H1 (cell line): ENCODE results near the gene EFHC1. TPM values are rescaled to one million over a fixed set of nuclear protein-coding genes. Genes with fewer than 3 reads are reported as not detected.

ENCODE experiments used
- CTCF ChIA-PET: fragments of 300-600 bp; sonication (Branson Sonifier 250); formaldehyde crosslinking; loops from one replicate; lab custom pipeline; 2021; ENCODE audit not compliant: partially characterized antibody; lab: Charles Lee
- POLR2A ChIA-PET: fragments of 300-600 bp; sonication (Branson Sonifier 250); formaldehyde crosslinking; loops from one replicate; lab custom pipeline; 2021; ENCODE audit warnings: inconsistent platforms; ENCODE audit not compliant: partially characterized antibody; lab: Charles Lee
- DNase-seq, 2 experiments: peaks; one replicate each; pipeline versions ENCODE4 v3.0.0 to v3.0.0-alpha.2; 2010 to 2022; ENCODE audit warnings: low spot score in 2 of 2, low read depth in 1 of 2, mixed read lengths in 1 of 2
- FAIRE-seq: peaks from 2 replicates; lab custom pipeline; 2011; peaks lifted over from hg19 to GRCh38; lab: Jason Lieb, UNC
- H2AFZ ChIP-seq: 2 replicates; pipeline ENCODE4 v1.8.1; 2012; ENCODE audit warnings: low read length, inconsistent platforms
- H2AK5ac ChIP-seq: 2 replicates; pipeline ENCODE4 v1.6.1; 2013; ENCODE audit warnings: low read depth, low read length
- H2BK120ac ChIP-seq: replicated peaks from 2 replicates; pipeline ENCODE3; 2013; ENCODE audit warnings: low read depth, low read length, inconsistent platforms
- H2BK12ac ChIP-seq: 2 replicates; pipeline ENCODE4 v1.6.1; 2013; ENCODE audit warnings: low read depth, low read length
- H2BK15ac ChIP-seq: 2 replicates; pipeline ENCODE4 v1.6.1; 2013; ENCODE audit warnings: low read length
- H2BK20ac ChIP-seq: 2 replicates; pipeline ENCODE4 v1.6.1; 2013; ENCODE audit warnings: low read length
- H2BK5ac ChIP-seq: 2 replicates; pipeline ENCODE4 v1.6.1; 2013; ENCODE audit warnings: low read depth, low read length
- H3K14ac ChIP-seq: 2 replicates; pipeline ENCODE4 v1.6.1; 2013; ENCODE audit warnings: inconsistent platforms; ENCODE audit not compliant: insufficient read length
- H3K18ac ChIP-seq: 2 replicates; pipeline ENCODE4 v1.6.1; 2013; ENCODE audit warnings: low read length; ENCODE audit errors: extremely low read depth
- H3K23ac ChIP-seq: 2 replicates; pipeline ENCODE4 v1.6.1; 2013; ENCODE audit warnings: inconsistent platforms; ENCODE audit not compliant: insufficient read length
- H3K23me2 ChIP-seq: 2 replicates; pipeline ENCODE4 v1.6.1; 2013; ENCODE audit warnings: low read depth, low read length
- H3K27ac ChIP-seq: 2 replicates; pipeline ENCODE4 v1.6.1; 2011; ENCODE audit warnings: low read depth, low read length, inconsistent platforms
- H3K27me3 ChIP-seq, 4 experiments: replicated peaks in 1 of 4; 1 replicate in 1 of 4; 2 replicates in 3 of 4; pipeline versions ENCODE4 v1.6.1 to v1.8.1; 2011 to 2013; ENCODE audit warnings: low read length in 3 of 4, mild to moderate bottlenecking in 3 of 4, inconsistent platforms in 2 of 4, mixed read lengths in 2 of 4, moderate library complexity in 1 of 4; ENCODE audit not compliant: control insufficient read depth in 3 of 4, insufficient read depth in 3 of 4; ENCODE audit errors: extremely low read depth in 1 of 4
- H3K36me3 ChIP-seq, 4 experiments: 2 replicates each; pipeline versions ENCODE4 v1.6.1 to v1.8.1; 2011 to 2013; ENCODE audit warnings: mild to moderate bottlenecking in 4 of 4, low read length in 3 of 4, moderate library complexity in 2 of 4, control low read depth in 1 of 4, inconsistent platforms in 1 of 4; ENCODE audit not compliant: insufficient read depth in 4 of 4, control insufficient read depth in 2 of 4
- H3K4ac ChIP-seq: replicated peaks from 2 replicates; pipeline ENCODE3; 2013; ENCODE audit warnings: low read length, low read depth, mixed read lengths, inconsistent platforms; ENCODE audit not compliant: insufficient read length
- H3K4me1 ChIP-seq, 4 experiments: replicated peaks in 1 of 4; 1 replicate in 1 of 4; 2 replicates in 3 of 4; pipeline versions ENCODE4 v1.6.1 to v1.8.1; 2011 to 2013; ENCODE audit warnings: low read length in 3 of 4, inconsistent platforms in 2 of 4, mixed read lengths in 1 of 4; ENCODE audit not compliant: insufficient read depth in 4 of 4, control insufficient read depth in 3 of 4
- H3K4me2 ChIP-seq, 2 experiments: 2 replicates each; pipeline versions ENCODE4 v1.6.1 to v1.8.1; 2011 to 2013; ENCODE audit warnings: low read depth in 2 of 2, low read length in 2 of 2, control low read depth in 1 of 2, inconsistent platforms in 1 of 2, mild to moderate bottlenecking in 1 of 2; ENCODE audit not compliant: insufficient read depth in 1 of 2
- H3K4me3 ChIP-seq, 4 experiments: fragments of 200-600, 300-600 bp in 1 of 4; sonication (generic), shearing (Covaris generic), sonication (Bioruptor Twin) in 1 of 4; 2 replicates each; pipeline versions ENCODE4 v1.5.1 to v1.8.1; 2011 to 2016; ENCODE audit warnings: low read length in 4 of 4, low read depth in 3 of 4, control low read depth in 2 of 4, inconsistent platforms in 2 of 4, mild to moderate bottlenecking in 2 of 4, mixed read lengths in 1 of 4, moderate library complexity in 1 of 4; ENCODE audit not compliant: insufficient read depth in 2 of 4; ENCODE audit errors: extremely low read depth in 1 of 4
- H3K56ac ChIP-seq: replicated peaks from 2 replicates; pipeline ENCODE3; 2013; ENCODE audit warnings: low read depth, mild to moderate bottlenecking, mixed read lengths, low read length, inconsistent platforms; ENCODE audit not compliant: insufficient read length
- H3K79me1 ChIP-seq: 2 replicates; pipeline ENCODE4 v1.6.1; 2013; ENCODE audit warnings: low read depth, low read length, control low read depth
- H3K79me2 ChIP-seq, 2 experiments: 2 replicates each; pipeline versions ENCODE4 v1.6.1 to v1.8.1; 2012 to 2013; ENCODE audit warnings: low read length in 2 of 2, mild to moderate bottlenecking in 2 of 2, inconsistent platforms in 1 of 2; ENCODE audit not compliant: insufficient read depth in 2 of 2, control insufficient read depth in 1 of 2
- H3K9ac ChIP-seq, 4 experiments: replicated peaks in 1 of 4; 1 replicate in 1 of 4; 2 replicates in 3 of 4; pipeline versions ENCODE4 v1.6.1 to v1.8.1; 2011 to 2013; ENCODE audit warnings: low read depth in 3 of 4, low read length in 3 of 4, control low read depth in 2 of 4, mild to moderate bottlenecking in 2 of 4, moderate library complexity in 2 of 4, inconsistent platforms in 1 of 4; ENCODE audit errors: extremely low read depth in 1 of 4
- H3K9me3 ChIP-seq, 2 experiments: 2 replicates each; pipeline versions ENCODE4 v1.6.1 to v1.8.1; 2012 to 2013; ENCODE audit warnings: mild to moderate bottlenecking in 2 of 2, moderate library complexity in 2 of 2, control low read depth in 1 of 2, inconsistent platforms in 1 of 2, low read depth in 1 of 2, low read length in 1 of 2, mixed read lengths in 1 of 2; ENCODE audit not compliant: insufficient read depth in 2 of 2
- H4K20me1 ChIP-seq, 2 experiments: replicated peaks in 1 of 2; 2 replicates each; pipeline versions ENCODE3 to v1.8.1; 2011 to 2013; ENCODE audit warnings: inconsistent platforms in 2 of 2, low read length in 2 of 2, mild to moderate bottlenecking in 1 of 2; ENCODE audit not compliant: insufficient read depth in 2 of 2, control insufficient read depth in 1 of 2
- H4K5ac ChIP-seq: 2 replicates; pipeline ENCODE4 v1.6.1; 2013; ENCODE audit warnings: low read length, low read depth, mixed read lengths, inconsistent platforms; ENCODE audit not compliant: insufficient read length
- H4K8ac ChIP-seq: 2 replicates; pipeline ENCODE4 v1.8.0; 2013; ENCODE audit warnings: mild to moderate bottlenecking, moderate library complexity, low read length, inconsistent platforms; ENCODE audit not compliant: insufficient read depth; ENCODE audit errors: extremely low read depth
- H4K91ac ChIP-seq: replicated peaks from 2 replicates; pipeline ENCODE3; 2013; ENCODE audit warnings: low read length, mixed read lengths, inconsistent platforms; ENCODE audit not compliant: insufficient read length
- ASH2L ChIP-seq: fragments of 200-600, 300-600 bp; sonication (generic); IDR thresholded peaks from one replicate; pipeline ENCODE4 v1.7.1; 2017; ENCODE audit warnings: low read length
- CTBP2 ChIP-seq: IDR thresholded peaks from 2 replicates; pipeline ENCODE4 v1.7.0; 2011; ENCODE audit warnings: borderline replicate concordance, mild to moderate bottlenecking, moderate library complexity, mixed read lengths, low read length; ENCODE audit not compliant: insufficient read depth, insufficient read length
- EP300 ChIP-seq, 2 experiments: IDR thresholded peaks; 1 replicate in 1 of 2; 2 replicates in 1 of 2; pipeline ENCODE4 v1.6.1; 2011 to 2012; ENCODE audit warnings: low read depth in 2 of 2, low read length in 2 of 2, mild to moderate bottlenecking in 2 of 2, borderline replicate concordance in 1 of 2, inconsistent platforms in 1 of 2, moderate library complexity in 1 of 2
- RXRA ChIP-seq: IDR thresholded peaks from 2 replicates; pipeline ENCODE4 v1.6.1; 2011; ENCODE audit warnings: low read depth, mild to moderate bottlenecking, low read length, moderate library complexity; ENCODE audit not compliant: insufficient read depth
- SIRT6 ChIP-seq: IDR thresholded peaks from one replicate; pipeline ENCODE4 v1.7.1; 2012; ENCODE audit warnings: low read length, inconsistent platforms
- TAF7 ChIP-seq: optimal IDR thresholded peaks from 2 replicates; pipeline ENCODE3; 2011; ENCODE audit warnings: low read depth, mild to moderate bottlenecking, inconsistent platforms, low read length, moderate library complexity, borderline replicate concordance
- TBP ChIP-seq: IDR thresholded peaks from 2 replicates; pipeline ENCODE4 v1.6.1; 2011; ENCODE audit warnings: low read depth, low read length, improper control_type of control experiment
- ZNF274 ChIP-seq: IDR thresholded peaks from 2 replicates; pipeline ENCODE4 v1.7.0; 2012; ENCODE audit warnings: low read length, borderline replicate concordance; ENCODE audit errors: extremely low read depth
- WGBS, 2 experiments: shearing (Covaris generic) in 1 of 2; methylation state at CpG; one replicate each; pipeline versions ENCODE4 v1.1.6 to v1.1.7; 2013 to 2015; ENCODE audit warnings: low lambda C conversion rate in 2 of 2, mixed read lengths in 2 of 2, inconsistent platforms in 1 of 2, low coverage in 1 of 2, missing lambda C conversion rate in 1 of 2; ENCODE audit not compliant: insufficient replicate concordance in 2 of 2, insufficient coverage in 1 of 2, insufficient read length in 1 of 2; ENCODE audit errors: extremely low coverage in 1 of 2, missing lambda C conversion rate in 1 of 2; 5-methylcytosine and 5-hydroxymethylcytosine counted together
- polyA plus RNA-seq, 7 experiments: library from polyadenylated mRNA; depleted of rRNA in 3 of 7; stranded (reverse) in 5 of 7; unstranded in 2 of 7; fragments of >200 nt in 5 of 7; fragments of 200-250 nt in 2 of 7; gene quantifications; 1 replicate in 5 of 7; 2 replicates in 1 of 7; 4 replicates in 1 of 7; pipeline versions ENCODE4 v1.2.1 to v1.2.3, GENCODE V29; 2011 to 2013; ENCODE audit warnings: missing spikeins in 2 of 7, mixed read lengths in 2 of 7
- total RNA-seq: library from RNA; stranded (reverse); fragmentation: NEBNext Ultra II Directional; extraction: Animal tissue kit (Norgen Biotek cat#: 25700); gene quantifications from 2 replicates; pipeline ENCODE4 v1.2.1, GENCODE V29; 2021
- TF ChIP-seq, protein P1 (sequence below): IDR thresholded peaks from 2 replicates; pipeline ENCODE4 v1.6.1; 2012; ENCODE audit warnings: low read length, inconsistent platforms
- TF ChIP-seq, protein P2 (sequence below): IDR thresholded peaks from 2 replicates; pipeline ENCODE4 v1.6.1; 2011; ENCODE audit warnings: low read length, improper control_type of control experiment

Gene EFHC1
- total and polyA plus RNA-seq, 2 of the 8 experiments (the other 6 are each of a cell fraction or from before 2014, with no cell fraction given) = 10.5 to 16.4 TPM

DNA sequence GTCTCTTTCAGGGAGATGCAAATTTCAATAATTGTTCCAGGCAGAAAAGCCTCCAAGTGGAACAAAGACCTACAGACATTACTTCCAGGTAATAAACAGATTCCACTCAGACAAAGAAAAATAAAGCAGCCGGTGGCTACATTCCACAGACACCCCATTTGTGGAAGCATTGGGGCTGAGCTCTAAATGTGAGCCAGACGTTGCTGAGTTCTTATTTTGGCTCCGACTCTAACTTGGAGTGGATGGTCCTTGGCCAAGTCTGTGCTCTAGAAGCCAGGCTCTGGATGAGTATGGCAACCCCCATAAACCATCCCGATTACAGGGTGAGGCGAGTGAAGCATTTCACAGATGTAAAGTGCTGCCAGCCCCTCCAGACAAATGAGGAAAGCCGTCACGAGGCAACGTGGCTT, 150.2 kb downstream of the EFHC1 start:
- H3K4me3 ChIP-seq = no peak overlapping the region
- no peak overlapping the region for H4K91ac ChIP-seq
- H3K4ac ChIP-seq = no peak overlapping the region
- ChIA-PET CTCF (interaction anchor here (0.8 to 2.1 kb wide), 7 partner anchors 12 to 66 kb away, joined by 3 to 10 read pairs (median 4); no protein-coding TSS in a partner anchor), POLR2A (interaction anchor here (0.6 kb wide), 1 partner anchor 93 kb away, joined by 3 read pairs; no protein-coding TSS in a partner anchor)
- no peak overlapping the region for H2BK20ac ChIP-seq
- H3K4me2 ChIP-seq = peak overlapping the region; percentile 8 to 27; a peak in 2 of 4 replicates
- H3K79me2 ChIP-seq = peaks cover 16 to 92% of the 10 kb centered on the region in 2 experiments
- peaks cover 8 to 34% (median 18%) of the 10 kb centered on the region in 4 experiments for H3K4me1 ChIP-seq
- H2BK15ac ChIP-seq = no peak overlapping the region
- H4K20me1 ChIP-seq = peaks cover 2 to 5% of the 10 kb centered on the region in 2 experiments
- H3K79me1 ChIP-seq = peaks cover 5% of the 10 kb centered on the region; the same call in 1 of the 2 replicates
- H2BK12ac ChIP-seq = no peak overlapping the region
- peak overlapping the region; percentile 58; the same call in 1 of the 2 replicates for H3K27ac ChIP-seq
- no peak overlapping the region for H4K8ac ChIP-seq
- H3K18ac ChIP-seq = peak overlapping the region; percentile 36; the same call in 1 of the 2 replicates
- H3K36me3 ChIP-seq = no peaks in the 10 kb centered on the region
- H3K9me3 ChIP-seq = no peaks in the 10 kb centered on the region
- no peaks in the 10 kb centered on the region; the same call in 1 of the 2 replicates for H3K23me2 ChIP-seq
- H3K9ac ChIP-seq = no peak overlapping the region
- H4K5ac ChIP-seq = no peak overlapping the region
- H2AFZ ChIP-seq = no peak overlapping the region
- H2BK5ac ChIP-seq = no peak overlapping the region
- 80% methylated on average over 8 of the region's 8 CpGs; no CpG with 5 or more reads in 1 of the 2 experiments for WGBS, 2 experiments
- H2AK5ac ChIP-seq = no peak overlapping the region
- FAIRE-seq (no peak), DNase-seq (no peak)
- H3K23ac ChIP-seq = no peak overlapping the region
- no peak overlapping the region for H3K14ac ChIP-seq
- H2BK120ac ChIP-seq = no peak overlapping the region
- H3K56ac ChIP-seq = no peak overlapping the region
- no peaks in the 10 kb centered on the region for H3K27me3 ChIP-seq
- no peak for TF ChIP-seq EP300 (IDR thresholded peaks at IDR 0.05; ENCODE audit: borderline replicate concordance in 1 of 2, low read depth in 2 of 2, low read length in 2 of 2)
- TF ChIP-seq SIRT6 = no peak
- TF ChIP-seq, protein P1, sequence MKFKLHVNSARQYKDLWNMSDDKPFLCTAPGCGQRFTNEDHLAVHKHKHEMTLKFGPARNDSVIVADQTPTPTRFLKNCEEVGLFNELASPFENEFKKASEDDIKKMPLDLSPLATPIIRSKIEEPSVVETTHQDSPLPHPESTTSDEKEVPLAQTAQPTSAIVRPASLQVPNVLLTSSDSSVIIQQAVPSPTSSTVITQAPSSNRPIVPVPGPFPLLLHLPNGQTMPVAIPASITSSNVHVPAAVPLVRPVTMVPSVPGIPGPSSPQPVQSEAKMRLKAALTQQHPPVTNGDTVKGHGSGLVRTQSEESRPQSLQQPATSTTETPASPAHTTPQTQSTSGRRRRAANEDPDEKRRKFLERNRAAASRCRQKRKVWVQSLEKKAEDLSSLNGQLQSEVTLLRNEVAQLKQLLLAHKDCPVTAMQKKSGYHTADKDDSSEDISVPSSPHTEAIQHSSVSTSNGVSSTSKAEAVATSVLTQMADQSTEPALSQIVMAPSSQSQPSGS = no peak
- no peak for TF ChIP-seq RXRA
- TF ChIP-seq ZNF274 = no peak
- no peak for TF ChIP-seq CTBP2
- TF ChIP-seq TAF7 = no peak
- TF ChIP-seq TBP = no peak
- TF ChIP-seq, protein P2, sequence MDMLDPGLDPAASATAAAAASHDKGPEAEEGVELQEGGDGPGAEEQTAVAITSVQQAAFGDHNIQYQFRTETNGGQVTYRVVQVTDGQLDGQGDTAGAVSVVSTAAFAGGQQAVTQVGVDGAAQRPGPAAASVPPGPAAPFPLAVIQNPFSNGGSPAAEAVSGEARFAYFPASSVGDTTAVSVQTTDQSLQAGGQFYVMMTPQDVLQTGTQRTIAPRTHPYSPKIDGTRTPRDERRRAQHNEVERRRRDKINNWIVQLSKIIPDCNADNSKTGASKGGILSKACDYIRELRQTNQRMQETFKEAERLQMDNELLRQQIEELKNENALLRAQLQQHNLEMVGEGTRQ = no peak
- TF ChIP-seq ASH2L = no peak
